ENCODE results near the gene MYL10. TPM values are rescaled to one million over a fixed set of nuclear protein-coding genes. Genes with fewer than 3 reads are reported as not detected.

The MYL10 gene
- total RNA-seq, 1 donor from 2014 or later: not detected

- H3K4me3 ChIP-seq (ENCODE audit: low read depth, low read length): no peak overlapping the region
- DNase-seq (ENCODE audit: low read depth): no peak
- TF ChIP-seq CTCF (conservative IDR thresholded peaks at IDR 0.05; ENCODE audit: low read depth, low read length): no peak
Measured at GRCh38 chr7:101588131-101588935, 40.8 kb downstream of the MYL10 start.

GRCh38 chr7:101586906-101587677 lies 42.0 kb downstream of the MYL10 start:
- H3K4me3 ChIP-seq (ENCODE audit: low read depth, low read length): no peak overlapping the region
- no peak for TF ChIP-seq CTCF (conservative IDR thresholded peaks at IDR 0.05; ENCODE audit: low read depth, low read length)
- DNase-seq (ENCODE audit: low read depth): no peak

GRCh38 chr7:101586078-101586905 lies 42.8 kb downstream of the MYL10 start:
- no peak overlapping the region for H3K4me3 ChIP-seq (ENCODE audit: low read depth, low read length)
- DNase-seq (ENCODE audit: low read depth): no peak
- no peak for TF ChIP-seq CTCF (conservative IDR thresholded peaks at IDR 0.05; ENCODE audit: low read depth, low read length)

GRCh38 chr7:101582971-101583370 lies 46.1 kb downstream of the MYL10 start:
- H3K4me3 ChIP-seq (ENCODE audit: low read depth, low read length): no peak overlapping the region
- DNase-seq (ENCODE audit: low read depth): no peak
- no peak for TF ChIP-seq CTCF (conservative IDR thresholded peaks at IDR 0.05; ENCODE audit: low read depth, low read length)

- no peak for TF ChIP-seq CTCF (conservative IDR thresholded peaks at IDR 0.05; ENCODE audit: low read depth, low read length)
- DNase-seq (ENCODE audit: low read depth): no peak
- no peak overlapping the region for H3K4me3 ChIP-seq (ENCODE audit: low read depth, low read length)
Measured at GRCh38 chr7:101581891-101582290, 47.2 kb downstream of the MYL10 start.

- DNase-seq (ENCODE audit: low read depth): no peak
- TF ChIP-seq CTCF (conservative IDR thresholded peaks at IDR 0.05; ENCODE audit: low read depth, low read length): no peak
- no peak overlapping the region for H3K4me3 ChIP-seq (ENCODE audit: low read depth, low read length)
Measured at GRCh38 chr7:101580596-101580995, 48.5 kb downstream of the MYL10 start.
